GM12892 (cell line): Measurements from ENCODE around the gene RPL6.

Source experiments
- POLR2A ChIP-seq: IDR thresholded peaks from 2 replicates; pipeline ENCODE4 v1.6.1; 2011; ENCODE audit warnings: low read depth, low read length, control low read depth
- POLR2AphosphoS5 ChIP-seq: IDR thresholded peaks from 2 replicates; pipeline ENCODE4 v1.6.1; 2011; ENCODE audit warnings: low read depth, low read length, control low read depth

GRCh38 chr12:112393328-112393727, 16.1 kb downstream of the RPL6 start:
- TF ChIP-seq POLR2A (no peak), POLR2AphosphoS5 (no peak)
